Stimulated activated CD8-positive, alpha-beta memory T cell treated with anti-CD3 and anti-CD28 coated beads, Interleukin-7, amount 100 ng/mL, for 4 hours (primary cell): ENCODE data around the gene N4BP3.

Source experiments
- DNase-seq, 2 donors: peaks; one replicate each; pipeline ENCODE4 v3.0.0-alpha.2; 2020; ENCODE audit warnings: low read depth in 2 of 2

N4BP3 gene

DNA sequence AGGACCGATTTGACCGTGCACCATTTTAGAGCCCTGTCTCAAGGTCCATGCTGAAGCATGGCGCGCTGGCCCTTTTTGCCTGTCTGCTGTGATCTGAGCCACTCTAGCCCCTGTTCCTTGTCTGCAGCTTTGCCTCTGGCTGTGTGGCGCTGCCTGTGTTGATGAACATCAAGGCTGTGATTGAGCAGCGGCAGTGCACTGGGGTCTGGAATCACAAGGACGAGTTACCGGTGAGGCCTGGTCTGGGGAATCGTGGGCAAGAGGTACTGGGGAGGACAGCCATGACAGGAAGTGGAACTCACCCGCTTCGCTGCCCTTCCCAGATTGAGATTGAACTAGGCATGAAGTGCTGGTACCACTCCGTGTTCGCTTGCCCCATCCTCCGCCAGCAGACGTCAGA, 34.1 kb downstream of the N4BP3 start:
- no peak for DNase-seq

DNA sequence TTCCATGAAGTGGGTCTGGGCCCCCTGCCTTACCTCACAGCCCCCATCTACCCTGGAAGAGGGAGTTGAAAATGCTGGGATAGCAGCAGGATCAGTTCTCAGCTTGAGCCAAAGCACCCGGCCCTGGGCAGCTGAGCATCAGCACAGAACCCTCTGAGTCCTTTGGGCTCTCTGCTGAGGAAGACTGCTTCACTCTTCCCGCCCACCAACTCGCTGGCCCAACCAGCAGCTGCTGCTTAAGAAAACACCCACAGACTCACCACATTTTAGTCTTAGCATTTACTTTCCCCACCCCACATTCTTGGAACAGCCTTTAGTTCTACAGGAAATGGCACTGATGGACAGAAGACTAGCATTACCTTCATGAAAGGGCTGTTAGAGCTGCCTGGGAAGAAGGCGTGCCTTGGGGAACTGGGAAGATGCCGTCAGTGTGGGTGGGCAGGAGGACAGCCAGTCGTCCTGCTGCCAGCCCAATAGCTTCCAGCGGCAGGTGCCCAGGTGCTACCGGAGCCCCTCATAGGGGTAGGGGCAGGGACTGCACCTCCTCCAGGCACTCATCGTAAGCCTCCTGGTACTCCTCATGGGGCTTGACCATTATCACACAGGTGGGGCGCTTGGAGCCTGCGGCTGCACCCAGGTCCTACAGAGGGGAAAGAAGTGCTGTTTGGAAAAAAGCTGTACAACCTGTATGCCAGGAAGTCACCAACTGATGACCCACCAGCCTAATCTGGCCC, 36.0 kb downstream of the N4BP3 start:
- no peak for DNase-seq

DNA sequence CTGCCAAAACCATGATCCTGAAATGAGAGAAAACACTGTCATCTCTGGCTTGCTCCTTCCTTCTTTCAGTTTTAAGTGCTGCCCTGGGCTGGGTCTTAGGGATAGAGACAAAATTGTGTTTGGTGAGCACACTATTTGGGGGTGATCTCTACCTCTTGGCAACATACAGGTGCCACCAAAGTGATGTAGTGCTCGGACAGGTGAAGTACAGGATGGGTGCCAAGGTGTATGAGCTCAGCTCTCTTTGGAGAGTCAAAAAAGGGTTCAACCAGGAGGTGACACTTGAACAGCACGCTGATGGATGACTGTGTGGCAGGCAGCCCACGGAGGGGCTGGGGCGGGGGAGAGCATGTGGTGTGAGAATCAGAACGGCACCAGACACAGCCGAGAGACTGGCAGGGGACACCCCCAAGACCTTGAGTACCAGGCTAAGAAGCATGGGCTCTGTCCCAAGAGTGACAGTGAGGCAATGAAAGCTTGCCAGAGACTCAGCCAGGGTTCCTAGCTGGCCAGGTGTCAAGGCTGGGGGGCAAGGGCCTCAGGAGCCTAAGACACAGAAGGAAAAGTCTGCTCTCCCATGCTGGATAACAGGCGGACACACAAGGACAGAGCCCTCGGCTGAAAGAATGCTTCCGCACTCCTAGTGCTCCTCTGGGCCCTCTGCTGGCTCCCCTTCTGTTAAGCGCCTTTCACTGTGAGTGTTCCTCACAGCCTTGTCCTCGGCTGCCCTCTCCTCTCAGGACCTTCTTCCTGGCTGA, 37.8 kb downstream of the N4BP3 start:
- no peak for DNase-seq

DNA sequence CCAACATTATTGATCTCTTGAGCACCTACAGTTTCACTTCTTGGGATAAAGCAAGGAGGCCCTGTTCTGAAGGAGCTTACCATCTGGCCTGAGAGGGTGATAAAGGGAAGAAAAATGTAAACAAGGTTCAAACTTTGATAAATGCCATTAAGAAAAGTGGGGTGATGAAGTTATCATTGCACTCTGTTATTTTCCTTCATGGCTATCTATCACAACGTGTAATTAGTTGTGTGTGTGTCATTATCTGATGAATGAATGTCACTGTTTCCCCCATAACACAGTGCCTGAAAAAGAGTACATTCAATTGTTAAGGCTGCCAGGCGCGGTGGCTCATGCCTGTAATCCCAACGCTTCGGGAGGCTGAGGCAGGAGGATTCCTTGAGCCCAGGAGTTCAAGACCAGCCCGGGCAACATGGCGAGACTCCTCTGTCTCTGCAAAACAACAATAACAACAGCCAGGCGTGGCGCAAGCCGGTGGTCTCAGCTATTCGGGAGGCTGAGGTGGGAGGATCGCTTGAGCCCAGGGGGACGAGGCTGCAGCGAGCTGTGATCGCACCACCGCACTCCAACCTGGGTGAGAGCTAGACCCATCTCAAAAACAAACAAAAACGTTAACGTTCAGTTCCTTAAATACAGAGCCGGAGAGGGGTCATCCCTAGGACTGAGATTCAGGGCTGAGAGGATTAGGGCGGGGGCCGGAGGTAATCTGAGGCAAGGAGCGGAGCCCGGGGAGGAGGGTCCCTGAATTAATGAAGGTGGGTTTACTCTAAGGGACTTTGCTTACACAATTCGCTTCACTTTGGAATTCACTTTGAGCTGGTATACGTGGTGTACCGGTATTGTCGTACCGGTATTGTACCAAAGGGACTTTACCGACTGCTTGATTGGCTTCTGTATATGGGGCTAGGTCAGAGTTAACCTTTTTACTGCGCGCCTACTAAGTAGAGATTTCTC, 39.4 kb downstream of the N4BP3 start:
- no peak for DNase-seq

DNA sequence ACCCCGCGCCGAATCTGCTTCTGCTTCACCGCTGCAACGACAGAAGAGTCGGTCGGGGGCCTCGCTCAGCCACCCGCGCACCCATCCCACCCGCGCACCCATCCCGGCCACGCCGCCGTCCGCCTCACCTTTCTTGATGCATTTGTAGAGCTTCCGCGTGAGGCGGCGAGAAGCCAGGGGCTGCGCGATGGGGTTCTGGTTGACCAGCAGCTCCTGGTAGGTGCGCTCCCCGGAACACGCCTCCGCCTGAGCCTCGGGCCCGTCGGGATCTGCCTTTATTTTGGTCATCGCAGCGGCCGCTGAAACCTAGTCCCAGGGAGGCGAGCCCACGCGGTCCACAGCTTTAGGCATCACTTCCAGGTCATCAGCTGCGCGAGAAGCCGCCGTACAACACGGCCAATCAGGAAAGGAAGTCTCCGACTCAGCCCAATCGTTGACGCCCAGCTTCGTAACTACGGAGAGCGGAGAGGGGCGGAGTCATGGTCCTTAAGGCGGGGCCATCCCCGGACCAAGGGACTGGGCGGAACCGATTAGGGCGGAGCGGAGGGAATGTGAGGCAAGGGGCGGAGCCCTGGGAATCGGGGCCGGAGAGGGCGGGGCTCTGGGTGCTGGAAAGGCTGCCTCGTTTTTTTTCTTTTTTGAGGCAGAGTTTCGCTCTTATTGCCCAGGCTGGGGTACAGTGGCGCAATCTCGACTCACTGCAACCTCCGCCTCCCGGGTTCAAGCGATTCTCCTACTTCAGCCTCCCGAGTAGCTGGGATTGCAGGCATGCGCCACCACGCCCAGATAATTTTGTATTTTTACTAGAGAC, 40.4 kb downstream of the N4BP3 start, which contains the start of gene NHP2:
NHP2 (minus strand) TSS at position 356 of the 811 bp plus-strand sequence; CDS start at position 288, 68 bp downstream.
- peak; percentile 95 to 97 for DNase-seq

DNA sequence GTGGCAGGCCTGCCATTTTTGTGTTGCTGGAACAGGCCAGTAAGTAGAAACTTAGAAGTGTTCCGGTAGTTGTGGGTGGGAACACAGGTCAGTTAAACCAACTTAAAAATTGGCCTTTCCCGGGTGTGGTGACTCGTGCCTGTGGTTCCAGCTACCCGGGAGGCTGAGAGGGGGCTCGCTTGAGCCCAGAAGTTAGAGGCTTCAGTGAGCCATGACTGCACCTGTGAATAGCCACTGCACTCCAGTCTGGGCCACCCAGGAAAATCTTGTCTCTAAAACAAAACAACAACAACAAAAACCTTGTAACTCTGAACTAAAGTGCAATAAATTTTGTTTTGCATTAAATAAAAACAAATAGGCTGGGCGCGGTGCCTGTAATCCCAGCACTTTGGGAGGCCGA, 41.7 kb downstream of the N4BP3 start:
- DNase-seq, result no peak

DNA sequence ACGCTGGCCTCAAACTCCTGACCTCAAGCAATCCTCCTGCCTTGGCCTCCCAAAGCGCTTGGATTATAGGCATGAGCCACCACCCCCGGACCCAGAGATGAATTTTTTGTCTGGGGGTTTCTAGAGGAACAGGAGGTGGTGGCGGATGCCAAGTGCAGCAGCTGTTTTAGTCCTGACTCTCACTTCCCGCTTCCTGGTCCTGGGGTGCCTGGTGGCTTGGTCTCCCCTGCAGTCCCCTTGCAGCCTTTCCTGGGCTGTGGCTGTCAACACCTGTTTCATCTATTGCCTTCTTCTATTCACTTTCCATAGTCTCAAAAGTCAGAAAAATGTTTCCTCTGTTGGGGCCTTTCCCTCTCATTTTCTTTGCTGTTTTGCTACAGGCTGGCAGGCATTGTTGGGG, 46.8 kb downstream of the N4BP3 start:
- no peak for DNase-seq

DNA sequence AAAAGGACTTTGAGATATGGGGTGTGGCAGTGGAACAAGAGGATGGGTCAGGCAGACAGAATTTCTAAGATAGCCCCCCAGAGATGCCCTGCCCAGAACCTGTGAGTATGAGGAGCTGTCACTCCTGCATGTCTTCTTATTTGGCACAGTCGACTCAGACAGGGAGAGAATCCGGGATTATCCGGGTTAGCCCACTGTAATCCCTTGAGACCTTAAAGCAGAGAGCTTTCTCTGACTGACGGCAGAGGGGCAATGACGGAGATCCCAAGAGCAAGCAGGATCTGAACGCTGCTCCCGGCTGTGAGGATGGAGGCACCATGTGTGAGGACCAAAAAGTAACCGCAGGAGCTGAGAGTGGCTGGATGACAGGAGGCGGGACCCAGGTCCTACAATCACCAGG, 49.1 kb downstream of the N4BP3 start:
- no peak for DNase-seq

DNA sequence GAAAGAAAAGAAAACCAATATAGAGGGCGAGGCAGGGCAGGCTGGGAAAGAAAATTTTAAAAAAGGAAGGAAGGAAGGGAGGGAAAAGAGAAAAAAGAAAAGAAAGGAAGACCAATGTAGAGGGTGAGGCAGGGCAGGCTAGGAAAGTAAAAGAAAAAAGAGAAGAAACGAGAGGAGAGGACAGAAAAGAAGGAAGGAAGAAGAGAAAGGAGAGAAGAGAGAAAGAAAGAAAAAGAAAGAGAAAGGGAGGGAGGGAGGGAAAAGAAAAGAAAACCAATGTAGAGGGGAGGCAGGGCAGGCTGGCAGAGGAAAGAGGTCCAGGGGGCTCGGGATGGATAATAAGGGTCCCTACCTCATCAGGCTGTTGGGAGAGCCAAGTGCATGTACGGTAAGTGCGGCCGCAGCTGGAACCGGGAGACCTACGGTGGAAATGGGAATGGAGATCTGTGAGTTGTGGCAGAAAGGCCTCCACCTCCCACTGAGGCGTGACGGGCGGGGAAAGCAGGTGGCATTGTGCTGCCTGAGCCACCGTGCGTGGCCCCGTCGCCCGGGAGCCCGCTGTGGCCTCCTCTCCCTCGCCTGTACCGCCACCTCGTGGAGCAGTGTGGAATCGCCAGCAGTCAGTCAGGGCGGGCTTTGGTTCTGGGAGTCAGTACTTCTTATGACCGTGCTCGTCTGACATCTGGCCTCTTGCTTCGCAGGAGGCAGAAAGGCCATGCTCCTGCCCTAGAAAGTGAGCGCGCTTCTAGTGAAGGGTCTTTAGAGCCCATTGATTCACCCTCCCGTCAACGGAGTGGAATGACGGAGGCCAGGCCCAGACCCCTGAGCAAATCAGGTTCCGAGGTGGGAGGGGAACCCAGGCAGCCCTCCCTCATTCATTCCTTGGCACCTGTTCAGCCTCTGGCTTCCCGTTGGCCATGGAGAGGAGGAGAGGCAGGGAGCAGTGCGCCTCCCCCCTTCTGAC, 50.7 kb downstream of the N4BP3 start:
- DNase-seq, result peak; percentile 78 to 86

DNA sequence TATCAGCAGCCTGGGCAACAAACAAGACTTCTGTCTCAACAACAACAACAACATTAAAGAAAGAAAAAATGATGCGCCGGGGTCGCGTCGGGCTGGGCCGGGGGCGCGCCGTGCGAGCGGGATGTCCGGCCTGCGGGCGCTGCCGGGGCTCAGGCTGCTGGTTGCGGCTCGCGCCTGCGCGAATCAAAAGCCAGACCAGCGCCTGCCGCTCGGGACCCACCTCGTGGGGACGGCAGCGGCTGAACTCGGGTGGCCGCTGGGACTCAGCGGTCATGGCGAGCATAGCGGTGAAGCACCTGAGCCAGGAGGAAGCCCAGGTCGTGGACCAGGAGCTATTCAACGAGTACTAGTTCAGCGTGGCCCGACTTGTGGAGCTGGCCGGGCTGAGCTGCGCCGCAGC, 52.2 kb downstream of the N4BP3 start:
- no peak for DNase-seq

DNA sequence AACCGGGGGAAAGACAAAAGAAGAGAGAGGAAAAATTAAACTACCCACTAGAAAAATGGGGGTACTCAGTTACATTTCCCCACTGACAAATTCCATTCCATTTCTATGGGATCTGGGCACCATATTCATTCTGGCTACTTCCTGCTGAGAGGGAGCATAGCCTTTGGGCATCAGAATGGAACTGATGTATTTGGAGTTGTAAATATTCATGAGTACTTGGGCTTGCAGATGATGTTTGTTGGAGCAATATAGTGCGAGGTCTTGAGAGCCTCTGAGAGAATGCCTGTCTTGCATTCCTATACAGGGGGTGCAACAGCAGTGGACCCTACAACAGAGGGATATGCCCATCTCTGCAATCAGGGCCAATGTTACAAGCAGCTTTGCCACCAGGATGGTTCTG, 57.1 kb downstream of the N4BP3 start:
- no peak for DNase-seq

DNA sequence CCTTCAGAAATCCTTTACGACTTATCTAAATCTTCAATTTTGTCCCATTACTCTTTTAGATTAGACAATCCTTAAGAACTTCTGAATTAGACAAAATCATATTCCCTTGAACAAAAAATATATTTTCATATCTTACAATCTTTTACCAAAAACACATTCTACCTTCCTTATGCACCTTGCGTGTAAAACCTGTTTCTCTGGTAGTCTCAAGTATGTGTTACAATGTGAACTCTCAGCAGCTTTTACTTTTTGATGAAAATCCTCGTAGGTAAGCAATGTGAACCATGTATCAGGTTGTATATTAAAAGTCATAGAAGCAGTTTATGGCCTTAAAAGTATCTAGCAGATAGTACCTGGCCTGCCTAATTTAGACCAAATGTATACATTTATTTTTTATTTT, 61.1 kb downstream of the N4BP3 start:
- no peak for DNase-seq
